ENCODE results near the gene CRYM.

GRCh38 chr16:21314339-21314738, 36.2 kb upstream of the CRYM start:
- TF ChIP-seq JUN (IDR thresholded peaks at IDR 0.05; ENCODE audit: borderline replicate concordance, insufficient read depth, insufficient read length, low read depth) (no peak), EZH2 (IDR thresholded peaks at IDR 0.05; ENCODE audit: borderline replicate concordance, low read depth, low read length, severe bottlenecking) (no peak)

Data from endothelial cell of umbilical vein (primary cell).